ENCODE data around the gene PDXP.
"Not testable (repeated sequence)": the region's sequence is repeated elsewhere in the genome, so short reads cannot be mapped to it uniquely, and the experiment has no call there.

Gene PDXP

GRCh38 chr22:37690901-37691504, 32.5 kb downstream of the PDXP start:
- Histone ChIP-seq H3K9ac (ENCODE audit: low read depth, low read length) (no peak overlapping the region), H3K36me3 (ENCODE audit: control insufficient read depth, insufficient read depth, low read length) (peaks cover 50% of the 10 kb centered on the region), H3K27ac (ENCODE audit: low read depth, low read length) (no peak overlapping the region), H3K4me1 (ENCODE audit: control insufficient read depth, insufficient read depth, low read length) (no peaks in the 10 kb centered on the region), H3K4me3 (ENCODE audit: low read depth, low read length) (no peak overlapping the region), H3K9me3 (ENCODE audit: control insufficient read depth, insufficient read depth, low read length) (no peaks in the 10 kb centered on the region), H3K27me3 (ENCODE audit: control insufficient read depth, insufficient read depth, low read length) (no peaks in the 10 kb centered on the region)

- no peaks in the 10 kb centered on the region; the same call in 1 of the 2 replicates for H3K4me1 ChIP-seq (ENCODE audit: control insufficient read depth, insufficient read depth, low read length)
- H3K9me3 ChIP-seq (ENCODE audit: control insufficient read depth, insufficient read depth, low read length): no peaks in the 10 kb centered on the region
- H3K36me3 ChIP-seq (ENCODE audit: control insufficient read depth, insufficient read depth, low read length): peaks cover 50% of the 10 kb centered on the region
- no peak overlapping the region for H3K4me3 ChIP-seq (ENCODE audit: low read depth, low read length)
- no peak overlapping the region for H3K9ac ChIP-seq (ENCODE audit: low read depth, low read length)
- no peaks in the 10 kb centered on the region for H3K27me3 ChIP-seq (ENCODE audit: control insufficient read depth, insufficient read depth, low read length)
- no peak overlapping the region for H3K27ac ChIP-seq (ENCODE audit: low read depth, low read length)
Observed at GRCh38 chr22:37692627-37693285, 34.2 kb downstream of the PDXP start.

GRCh38 chr22:37694131-37694530, 35.6 kb downstream of the PDXP start:
- H3K9ac ChIP-seq (ENCODE audit: low read depth, low read length); H3K4me3 ChIP-seq (ENCODE audit: low read depth, low read length); H3K4me1 ChIP-seq (ENCODE audit: control insufficient read depth, insufficient read depth, low read length); H3K27me3 ChIP-seq (ENCODE audit: control insufficient read depth, insufficient read depth, low read length); H3K9me3 ChIP-seq (ENCODE audit: control insufficient read depth, insufficient read depth, low read length); H3K27ac ChIP-seq (ENCODE audit: low read depth, low read length): not testable (repeated sequence)
- peaks cover 41% of the 10 kb centered on the region for H3K36me3 ChIP-seq (ENCODE audit: control insufficient read depth, insufficient read depth, low read length)

- H3K9ac ChIP-seq (ENCODE audit: low read depth, low read length); H3K4me1 ChIP-seq (ENCODE audit: control insufficient read depth, insufficient read depth, low read length); H3K9me3 ChIP-seq (ENCODE audit: control insufficient read depth, insufficient read depth, low read length); H3K27me3 ChIP-seq (ENCODE audit: control insufficient read depth, insufficient read depth, low read length): not testable (repeated sequence)
- H3K4me3 ChIP-seq (ENCODE audit: low read depth, low read length): peak overlapping the region; percentile 80; the same call in 1 of the 2 replicates
- peak overlapping the region; percentile 78 for H3K27ac ChIP-seq (ENCODE audit: low read depth, low read length)
- peaks cover 33% of the 10 kb centered on the region for H3K36me3 ChIP-seq (ENCODE audit: control insufficient read depth, insufficient read depth, low read length)
Observed at GRCh38 chr22:37696260-37696656, 37.7 kb downstream of the PDXP start.

- peak within 1 kb of the TSS; percentile 68 for H3K9ac ChIP-seq (ENCODE audit: low read depth, low read length)
- peaks cover 31% of the 10 kb centered on the region for H3K36me3 ChIP-seq (ENCODE audit: control insufficient read depth, insufficient read depth, low read length)
- H3K4me1 ChIP-seq (ENCODE audit: control insufficient read depth, insufficient read depth, low read length): no peaks in the 10 kb centered on the region; the same call in 1 of the 2 replicates
- peak within 1 kb of the TSS; percentile 78 for H3K27ac ChIP-seq (ENCODE audit: low read depth, low read length)
- H3K4me3 ChIP-seq (ENCODE audit: low read depth, low read length): peak within 1 kb of the TSS; percentile 80
- no peaks in the 10 kb centered on the region for H3K9me3 ChIP-seq (ENCODE audit: control insufficient read depth, insufficient read depth, low read length)
- H3K27me3 ChIP-seq (ENCODE audit: control insufficient read depth, insufficient read depth, low read length): no peaks in the 10 kb centered on the region
Observed at GRCh38 chr22:37696657-37697537, 38.4 kb downstream of the PDXP start, which contains the start of gene TRIOBP. TSS of gene TRIOBP (plus strand) at chr22:37697048. CDS start at chr22:37701366, 4,318 bp downstream.

GRCh38 chr22:37697538-37697835, 39.0 kb downstream of the PDXP start:
- Histone ChIP-seq H3K4me1 (ENCODE audit: control insufficient read depth, insufficient read depth, low read length) (no peaks in the 10 kb centered on the region; the same call in 1 of the 2 replicates), H3K36me3 (ENCODE audit: control insufficient read depth, insufficient read depth, low read length) (peaks cover 31% of the 10 kb centered on the region), H3K27me3 (ENCODE audit: control insufficient read depth, insufficient read depth, low read length) (no peaks in the 10 kb centered on the region), H3K9me3 (ENCODE audit: control insufficient read depth, insufficient read depth, low read length) (no peaks in the 10 kb centered on the region), H3K4me3 (ENCODE audit: low read depth, low read length) (peak overlapping the region; percentile 80), H3K27ac (ENCODE audit: low read depth, low read length) (peak overlapping the region; percentile 78), H3K9ac (ENCODE audit: low read depth, low read length) (peak overlapping the region; percentile 68)

GRCh38 chr22:37701141-37701786, 42.7 kb downstream of the PDXP start:
- Histone ChIP-seq H3K36me3 (ENCODE audit: control insufficient read depth, insufficient read depth, low read length) (peaks cover 51% of the 10 kb centered on the region), H3K4me1 (ENCODE audit: control insufficient read depth, insufficient read depth, low read length) (no peaks in the 10 kb centered on the region; the same call in 1 of the 2 replicates), H3K4me3 (ENCODE audit: low read depth, low read length) (no peak overlapping the region), H3K27ac (ENCODE audit: low read depth, low read length) (no peak overlapping the region), H3K9ac (ENCODE audit: low read depth, low read length) (no peak overlapping the region), H3K9me3 (ENCODE audit: control insufficient read depth, insufficient read depth, low read length) (no peaks in the 10 kb centered on the region), H3K27me3 (ENCODE audit: control insufficient read depth, insufficient read depth, low read length) (no peaks in the 10 kb centered on the region)

GRCh38 chr22:37703906-37704305, 45.4 kb downstream of the PDXP start:
- H3K4me3 ChIP-seq (ENCODE audit: low read depth, low read length): no peak overlapping the region
- no peak overlapping the region for H3K9ac ChIP-seq (ENCODE audit: low read depth, low read length)
- no peaks in the 10 kb centered on the region for H3K27me3 ChIP-seq (ENCODE audit: control insufficient read depth, insufficient read depth, low read length)
- H3K27ac ChIP-seq (ENCODE audit: low read depth, low read length): no peak overlapping the region
- H3K9me3 ChIP-seq (ENCODE audit: control insufficient read depth, insufficient read depth, low read length): no peaks in the 10 kb centered on the region
- H3K36me3 ChIP-seq (ENCODE audit: control insufficient read depth, insufficient read depth, low read length): peaks cover 57% of the 10 kb centered on the region
- no peaks in the 10 kb centered on the region for H3K4me1 ChIP-seq (ENCODE audit: control insufficient read depth, insufficient read depth, low read length)

GRCh38 chr22:37704645-37705044, 46.1 kb downstream of the PDXP start:
- no peak overlapping the region for H3K27ac ChIP-seq (ENCODE audit: low read depth, low read length)
- no peak overlapping the region for H3K4me3 ChIP-seq (ENCODE audit: low read depth, low read length)
- H3K9ac ChIP-seq (ENCODE audit: low read depth, low read length): no peak overlapping the region
- no peaks in the 10 kb centered on the region for H3K9me3 ChIP-seq (ENCODE audit: control insufficient read depth, insufficient read depth, low read length)
- H3K27me3 ChIP-seq (ENCODE audit: control insufficient read depth, insufficient read depth, low read length): no peaks in the 10 kb centered on the region
- peaks cover 52% of the 10 kb centered on the region for H3K36me3 ChIP-seq (ENCODE audit: control insufficient read depth, insufficient read depth, low read length)
- no peaks in the 10 kb centered on the region for H3K4me1 ChIP-seq (ENCODE audit: control insufficient read depth, insufficient read depth, low read length)

- H3K27ac ChIP-seq (ENCODE audit: low read depth, low read length): no peak overlapping the region
- no peak overlapping the region for H3K4me3 ChIP-seq (ENCODE audit: low read depth, low read length)
- no peak overlapping the region for H3K9ac ChIP-seq (ENCODE audit: low read depth, low read length)
- H3K27me3 ChIP-seq (ENCODE audit: control insufficient read depth, insufficient read depth, low read length): no peaks in the 10 kb centered on the region
- no peaks in the 10 kb centered on the region for H3K9me3 ChIP-seq (ENCODE audit: control insufficient read depth, insufficient read depth, low read length)
- peaks cover 55% of the 10 kb centered on the region for H3K36me3 ChIP-seq (ENCODE audit: control insufficient read depth, insufficient read depth, low read length)
- no peaks in the 10 kb centered on the region for H3K4me1 ChIP-seq (ENCODE audit: control insufficient read depth, insufficient read depth, low read length)
Observed at GRCh38 chr22:37705205-37705604, 46.7 kb downstream of the PDXP start.
